ENCODE data around the gene RNF13.

DNA sequence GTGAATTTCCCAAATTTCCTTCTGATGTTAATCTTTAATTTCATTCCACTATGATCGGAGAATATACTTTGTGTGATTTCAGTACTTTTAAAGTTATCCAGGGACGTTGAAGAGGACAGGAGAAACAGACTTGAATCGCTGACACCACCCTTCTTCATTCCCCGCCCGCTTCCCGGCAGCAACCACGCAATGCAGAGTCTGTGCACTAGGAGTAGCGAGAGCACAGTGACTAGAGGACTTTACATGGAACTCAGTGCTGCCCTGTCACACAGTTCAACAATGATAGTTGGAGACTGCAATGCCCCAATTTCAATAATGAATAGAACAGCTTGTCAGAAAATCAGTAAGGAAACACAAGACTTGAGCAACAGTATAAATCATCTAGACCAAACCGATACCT, 73.9 kb downstream of the RNF13 start:
- TF ChIP-seq, protein P1, sequence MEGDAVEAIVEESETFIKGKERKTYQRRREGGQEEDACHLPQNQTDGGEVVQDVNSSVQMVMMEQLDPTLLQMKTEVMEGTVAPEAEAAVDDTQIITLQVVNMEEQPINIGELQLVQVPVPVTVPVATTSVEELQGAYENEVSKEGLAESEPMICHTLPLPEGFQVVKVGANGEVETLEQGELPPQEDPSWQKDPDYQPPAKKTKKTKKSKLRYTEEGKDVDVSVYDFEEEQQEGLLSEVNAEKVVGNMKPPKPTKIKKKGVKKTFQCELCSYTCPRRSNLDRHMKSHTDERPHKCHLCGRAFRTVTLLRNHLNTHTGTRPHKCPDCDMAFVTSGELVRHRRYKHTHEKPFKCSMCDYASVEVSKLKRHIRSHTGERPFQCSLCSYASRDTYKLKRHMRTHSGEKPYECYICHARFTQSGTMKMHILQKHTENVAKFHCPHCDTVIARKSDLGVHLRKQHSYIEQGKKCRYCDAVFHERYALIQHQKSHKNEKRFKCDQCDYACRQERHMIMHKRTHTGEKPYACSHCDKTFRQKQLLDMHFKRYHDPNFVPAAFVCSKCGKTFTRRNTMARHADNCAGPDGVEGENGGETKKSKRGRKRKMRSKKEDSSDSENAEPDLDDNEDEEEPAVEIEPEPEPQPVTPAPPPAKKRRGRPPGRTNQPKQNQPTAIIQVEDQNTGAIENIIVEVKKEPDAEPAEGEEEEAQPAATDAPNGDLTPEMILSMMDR (IDR thresholded peaks at IDR 0.05): no peak
- no peak for TF ChIP-seq POLR2A (IDR thresholded peaks at IDR 0.05)

Measured in vagina (tissue), 2 donors.